ENCODE results near the gene DMXL2.
"Not testable (repeated sequence)": the region's sequence is repeated elsewhere in the genome, so short reads cannot be mapped to it uniquely, and the experiment has no call there.

The DMXL2 gene

DNA sequence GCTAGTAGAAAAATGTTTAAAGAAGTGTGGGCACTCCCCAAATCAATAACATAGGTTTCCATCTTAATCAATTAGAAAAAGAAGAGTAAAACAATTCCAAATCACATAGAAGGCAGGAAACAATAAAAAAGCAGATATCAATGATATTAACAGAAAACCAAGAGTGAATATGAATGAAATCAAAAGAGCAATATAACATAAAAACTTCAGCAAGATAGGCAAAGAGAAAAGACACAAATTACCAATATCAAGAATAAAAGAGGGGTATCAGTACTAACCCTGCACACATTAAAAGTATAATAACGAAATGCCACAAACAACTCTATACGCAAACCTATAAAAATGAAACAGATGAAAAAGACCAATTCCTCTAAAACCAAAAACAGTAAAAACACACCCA, 19.6 kb downstream of the DMXL2 start:
- no peak for ATAC-seq

DNA sequence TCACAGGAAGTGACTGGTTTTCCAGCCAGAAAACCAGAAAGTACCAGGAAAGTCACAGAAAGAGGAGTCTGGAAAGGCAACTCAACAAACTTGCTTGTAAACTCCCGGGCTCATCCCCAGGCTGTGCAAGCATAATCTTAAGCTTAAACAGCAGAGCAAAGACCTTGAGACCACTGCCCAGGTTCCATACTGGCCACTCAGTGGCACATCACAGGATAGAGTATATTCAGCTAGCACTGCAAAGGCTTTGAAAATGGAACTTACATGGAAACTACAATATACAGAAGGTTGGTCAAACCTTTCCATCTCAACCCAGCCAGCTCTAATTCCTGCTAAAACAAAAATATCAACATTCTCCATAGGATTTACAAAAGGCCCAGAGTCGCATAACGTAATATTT, 20.1 kb downstream of the DMXL2 start:
- no peak for ATAC-seq
- H3K27ac Mint-ChIP-seq: no peak overlapping the region
- H3K4me3 Mint-ChIP-seq: no peak overlapping the region
- H3K36me3 Mint-ChIP-seq: no peaks in the 10 kb centered on the region
- DNase-seq (ENCODE audit: low spot score in 2 of 2): no peak
- H3K4me1 Mint-ChIP-seq: peaks cover 9% of the 10 kb centered on the region
- H3K9me3 Mint-ChIP-seq: peaks cover 3% of the 10 kb centered on the region

More for the DNA sequence above, 19.6 kb downstream of the DMXL2 start:
- no peaks in the 10 kb centered on the region for H3K36me3 Mint-ChIP-seq
- H3K9me3 Mint-ChIP-seq: peaks cover 3% of the 10 kb centered on the region
- no peak overlapping the region for H3K4me3 Mint-ChIP-seq
- no peak for DNase-seq (ENCODE audit: low spot score in 2 of 2)
- H3K4me1 Mint-ChIP-seq: peaks cover 9% of the 10 kb centered on the region
- H3K27ac Mint-ChIP-seq: no peak overlapping the region

DNA sequence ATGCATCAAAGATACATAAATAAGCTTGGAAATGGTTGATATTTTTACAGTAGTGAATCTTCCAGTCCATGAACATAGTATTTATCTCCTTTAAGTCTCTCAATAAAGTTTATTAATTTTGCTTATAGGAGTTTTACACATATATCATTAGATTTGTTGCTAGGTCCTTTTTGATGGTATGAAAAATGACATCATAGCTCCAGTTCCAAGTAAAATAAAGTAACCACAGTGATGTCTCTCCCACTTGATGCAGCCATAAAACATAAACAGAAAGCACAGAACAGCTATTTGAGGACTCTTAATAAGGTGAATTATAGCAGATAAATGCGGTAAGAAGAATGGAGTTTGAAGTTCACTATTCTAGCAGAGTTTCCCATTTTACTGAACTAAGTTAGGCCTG, 20.8 kb downstream of the DMXL2 start:
- no peak for ATAC-seq
- H3K4me3 Mint-ChIP-seq: no peak overlapping the region

DNA sequence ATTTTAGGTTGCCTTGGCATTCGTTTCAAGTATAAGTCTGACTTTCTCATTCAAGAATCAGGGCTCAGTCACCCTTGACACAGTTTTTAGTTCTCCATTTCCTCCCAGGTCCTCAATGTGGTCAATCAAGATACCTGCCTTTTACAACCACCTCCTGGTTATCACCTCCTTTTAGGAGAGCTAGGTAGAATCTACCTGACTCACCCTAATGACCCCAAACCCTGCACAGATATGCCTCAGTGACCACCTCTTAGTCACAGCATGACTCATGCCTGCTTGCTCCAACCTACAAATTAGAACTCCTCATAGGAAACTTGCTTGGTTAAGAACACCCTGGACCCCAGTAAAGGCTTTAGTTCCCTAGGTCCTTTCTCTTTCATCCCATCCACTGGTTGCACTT, 22.5 kb downstream of the DMXL2 start:
- H3K4me3 Mint-ChIP-seq: no peak overlapping the region
- DNase-seq (ENCODE audit: low spot score in 2 of 2) (no peak), ATAC-seq (peak; percentile 88)
- H3K4me1 Mint-ChIP-seq: peaks cover 9% of the 10 kb centered on the region
- no peaks in the 10 kb centered on the region for H3K36me3 Mint-ChIP-seq
- peaks cover 3% of the 10 kb centered on the region for H3K9me3 Mint-ChIP-seq
- no peak overlapping the region for H3K27ac Mint-ChIP-seq

More for the DNA sequence above, 20.8 kb downstream of the DMXL2 start:
- Mint-ChIP-seq H3K36me3 (no peaks in the 10 kb centered on the region), H3K27ac (no peak overlapping the region), H3K4me1 (peaks cover 9% of the 10 kb centered on the region), H3K9me3 (peaks cover 3% of the 10 kb centered on the region)
- no peak for DNase-seq (ENCODE audit: low spot score in 2 of 2)

DNA sequence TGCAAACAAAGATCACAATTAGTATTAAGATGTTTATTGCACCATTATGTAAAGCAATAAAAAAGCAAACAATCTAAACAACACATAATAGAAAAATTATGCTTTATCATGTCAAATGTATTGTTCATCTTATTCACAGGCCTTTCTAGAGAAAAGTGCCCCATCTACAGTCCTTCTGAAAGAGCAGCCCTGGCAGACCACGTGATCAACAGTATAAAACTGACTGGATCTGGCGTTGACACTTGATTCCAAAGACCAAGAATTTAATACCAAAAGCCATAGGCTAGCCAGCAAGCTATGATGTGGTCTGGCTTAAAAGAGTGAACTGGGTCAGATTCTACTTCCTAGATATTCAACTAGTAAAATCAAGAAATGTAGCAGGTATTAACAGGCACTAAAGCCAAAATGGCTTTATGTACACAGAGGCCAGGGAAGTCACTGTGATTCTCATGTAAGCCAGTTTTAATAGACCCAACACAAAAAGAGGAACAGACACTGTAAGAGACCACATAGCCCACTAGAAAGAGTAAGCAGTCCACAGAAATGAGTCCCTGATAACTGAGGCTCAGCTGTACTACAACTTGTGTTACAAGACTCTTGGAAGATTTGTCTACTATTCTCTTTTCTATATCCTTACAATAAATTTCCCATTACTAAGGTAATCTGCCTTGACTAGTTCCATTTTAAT, 32.5 kb downstream of the DMXL2 start:
- Mint-ChIP-seq H3K9me3 (peaks cover 14% of the 10 kb centered on the region), H3K4me1 (no peaks in the 10 kb centered on the region), H3K36me3 (no peaks in the 10 kb centered on the region), H3K27ac (no peak overlapping the region), H3K4me3 (no peak overlapping the region)
- no peak for ATAC-seq
- DNase-seq (ENCODE audit: low spot score in 2 of 2): no peak

DNA sequence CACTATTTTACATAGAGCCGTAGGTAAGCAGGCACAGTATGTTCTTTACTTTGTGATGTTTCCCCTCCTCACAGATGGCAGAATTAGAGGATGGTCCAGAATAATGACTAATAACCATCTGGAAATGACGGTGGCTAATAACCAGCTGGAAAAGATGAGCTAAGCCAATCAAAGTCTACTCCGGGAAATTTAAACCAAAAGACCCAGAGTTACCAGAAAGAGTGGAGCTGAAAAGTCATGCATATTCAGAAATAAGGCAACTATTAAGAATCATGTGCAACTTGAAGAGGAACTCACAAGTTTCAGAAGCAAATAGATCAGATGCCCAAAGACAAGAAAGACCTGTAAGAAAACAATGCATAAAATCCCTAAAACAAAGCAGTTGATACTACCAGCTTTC, 33.6 kb downstream of the DMXL2 start:
- Mint-ChIP-seq H3K4me3 (no peak overlapping the region), H3K27ac (no peak overlapping the region), H3K9me3 (peaks cover 14% of the 10 kb centered on the region), H3K36me3 (no peaks in the 10 kb centered on the region), H3K4me1 (no peaks in the 10 kb centered on the region)
- DNase-seq (ENCODE audit: low spot score in 2 of 2) (no peak), ATAC-seq (no peak)

DNA sequence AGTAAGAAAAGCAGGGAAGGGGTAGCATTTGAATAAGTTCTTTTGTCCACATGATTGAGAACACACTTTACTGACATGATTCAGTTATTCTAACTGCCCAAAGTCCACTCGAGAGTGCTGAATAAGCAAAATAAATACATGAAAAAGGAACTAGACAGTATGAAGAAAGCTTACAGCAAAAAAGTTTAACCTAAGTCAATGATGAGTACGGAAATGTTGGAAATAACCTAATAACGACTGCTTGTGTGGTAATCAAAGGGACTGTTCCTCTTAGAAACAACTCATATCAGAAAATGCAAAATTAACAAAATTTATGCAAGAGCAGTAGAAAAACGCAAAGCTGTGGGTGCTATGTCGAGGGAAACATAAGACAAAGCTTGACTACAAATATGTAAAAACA, 36.6 kb downstream of the DMXL2 start:
- no peaks in the 10 kb centered on the region for H3K4me1 Mint-ChIP-seq
- ATAC-seq (no peak), DNase-seq (ENCODE audit: low spot score in 2 of 2) (no peak)
- H3K4me3 Mint-ChIP-seq: no peak overlapping the region
- H3K36me3 Mint-ChIP-seq: no peaks in the 10 kb centered on the region
- peaks cover 9% of the 10 kb centered on the region for H3K9me3 Mint-ChIP-seq
- no peak overlapping the region for H3K27ac Mint-ChIP-seq

DNA sequence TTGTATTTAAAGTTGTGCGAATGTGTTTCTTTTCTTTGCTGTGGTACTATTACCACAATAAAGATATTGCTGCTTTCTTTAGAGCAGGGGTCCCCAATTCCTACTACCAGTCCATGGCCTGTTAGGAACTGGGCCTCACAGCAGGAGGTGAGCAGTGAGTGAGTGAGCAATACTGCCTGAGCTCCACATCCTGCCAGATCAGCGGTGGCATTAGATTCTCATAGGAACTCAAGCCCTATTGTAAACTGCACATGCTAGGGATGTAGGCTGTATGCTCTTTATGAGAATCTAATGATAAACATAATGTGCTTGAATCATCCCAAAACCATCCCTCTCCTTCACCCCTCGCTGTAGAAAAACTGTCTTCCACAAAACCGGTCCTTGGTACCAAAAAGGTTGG, 41.6 kb downstream of the DMXL2 start:
- H3K4me1 Mint-ChIP-seq: no peaks in the 10 kb centered on the region
- H3K9me3 Mint-ChIP-seq: peaks cover 6% of the 10 kb centered on the region
- H3K4me3 Mint-ChIP-seq: no peak overlapping the region
- H3K27ac Mint-ChIP-seq: no peak overlapping the region
- ATAC-seq (no peak), DNase-seq (ENCODE audit: low spot score in 2 of 2) (no peak)
- H3K36me3 Mint-ChIP-seq: no peaks in the 10 kb centered on the region

DNA sequence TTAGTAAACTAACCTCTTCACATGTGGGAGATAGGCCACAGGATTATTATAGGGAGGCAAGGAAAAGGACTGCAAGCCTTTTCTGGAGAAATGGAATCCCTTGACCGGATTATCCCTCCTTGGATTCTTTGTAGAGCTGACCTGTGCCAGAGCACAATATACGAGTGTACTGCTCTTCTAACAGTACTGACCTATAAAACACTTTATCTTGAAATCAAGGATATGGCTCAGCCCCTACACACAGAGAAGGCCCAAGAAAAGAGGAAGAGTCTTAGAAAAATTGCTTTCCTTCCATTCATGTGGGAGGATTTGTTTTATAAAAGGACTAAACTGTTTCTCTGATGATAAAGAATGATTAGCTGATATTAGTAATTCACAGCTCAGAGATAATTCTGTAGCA, 42.2 kb downstream of the DMXL2 start:
- Mint-ChIP-seq H3K36me3 (no peaks in the 10 kb centered on the region), H3K27ac (no peak overlapping the region), H3K9me3 (peaks cover 2% of the 10 kb centered on the region), H3K4me1 (no peaks in the 10 kb centered on the region), H3K4me3 (no peak overlapping the region)
- no peak for ATAC-seq
- DNase-seq (ENCODE audit: low spot score in 2 of 2): no peak

DNA sequence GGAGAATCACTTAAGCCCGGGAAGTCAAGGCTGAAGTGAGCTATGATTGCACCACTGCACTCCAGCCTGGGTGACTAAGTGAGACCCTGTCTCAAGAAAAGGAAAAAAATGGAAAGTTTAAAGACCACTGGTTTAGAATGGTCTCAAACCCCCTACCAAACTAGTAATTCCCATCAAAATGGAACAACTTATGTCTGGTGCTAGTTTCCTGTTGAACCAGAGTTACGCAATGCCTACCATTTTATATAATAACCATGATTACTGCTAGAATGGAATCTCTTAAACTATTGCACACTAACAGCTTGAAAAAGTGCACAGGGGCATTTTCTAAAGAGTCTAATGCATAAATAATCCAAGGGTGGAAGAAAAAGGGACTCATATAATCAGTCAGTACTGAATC, 43.6 kb downstream of the DMXL2 start:
- DNase-seq (ENCODE audit: low spot score in 2 of 2): no peak
- Mint-ChIP-seq H3K27ac (no peak overlapping the region), H3K36me3 (no peaks in the 10 kb centered on the region), H3K4me3 (no peak overlapping the region), H3K9me3 (no peaks in the 10 kb centered on the region), H3K4me1 (no peaks in the 10 kb centered on the region)
- ATAC-seq: no peak

DNA sequence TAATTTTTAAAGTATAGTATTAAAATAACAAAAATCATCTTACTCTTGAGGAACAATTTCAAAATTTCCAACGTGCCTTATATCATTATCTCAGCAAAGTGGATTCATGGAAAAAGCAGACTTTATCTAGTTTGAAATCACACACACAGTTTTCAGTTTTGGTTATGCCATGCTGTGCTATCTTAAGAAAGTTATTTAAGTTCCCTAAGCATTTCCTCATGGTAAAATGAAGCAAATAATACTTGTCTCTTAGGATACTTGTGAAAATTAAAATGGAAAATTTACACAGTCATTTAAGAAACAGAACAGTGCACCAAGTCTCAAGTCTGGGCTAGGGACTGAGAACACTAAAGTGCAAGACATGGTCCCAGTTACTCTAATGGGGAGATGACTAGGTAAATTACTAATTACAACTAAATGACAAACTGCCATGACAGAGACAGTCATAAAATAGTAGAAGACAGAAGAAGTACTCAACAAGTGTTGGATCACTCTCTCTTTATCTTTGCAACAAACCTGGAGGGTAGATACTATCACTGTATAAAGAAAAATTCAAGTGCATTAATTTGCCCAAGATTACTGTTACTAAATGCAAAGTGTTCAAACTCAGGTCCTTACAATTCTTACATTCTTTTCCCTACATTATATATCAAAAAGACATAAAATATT, 44.8 kb downstream of the DMXL2 start:
- ATAC-seq (no peak), DNase-seq (ENCODE audit: low spot score in 2 of 2) (no peak)
- H3K36me3 Mint-ChIP-seq: no peaks in the 10 kb centered on the region
- no peak overlapping the region for H3K4me3 Mint-ChIP-seq
- H3K4me1 Mint-ChIP-seq: no peaks in the 10 kb centered on the region
- no peak overlapping the region for H3K27ac Mint-ChIP-seq
- no peaks in the 10 kb centered on the region for H3K9me3 Mint-ChIP-seq

DNA sequence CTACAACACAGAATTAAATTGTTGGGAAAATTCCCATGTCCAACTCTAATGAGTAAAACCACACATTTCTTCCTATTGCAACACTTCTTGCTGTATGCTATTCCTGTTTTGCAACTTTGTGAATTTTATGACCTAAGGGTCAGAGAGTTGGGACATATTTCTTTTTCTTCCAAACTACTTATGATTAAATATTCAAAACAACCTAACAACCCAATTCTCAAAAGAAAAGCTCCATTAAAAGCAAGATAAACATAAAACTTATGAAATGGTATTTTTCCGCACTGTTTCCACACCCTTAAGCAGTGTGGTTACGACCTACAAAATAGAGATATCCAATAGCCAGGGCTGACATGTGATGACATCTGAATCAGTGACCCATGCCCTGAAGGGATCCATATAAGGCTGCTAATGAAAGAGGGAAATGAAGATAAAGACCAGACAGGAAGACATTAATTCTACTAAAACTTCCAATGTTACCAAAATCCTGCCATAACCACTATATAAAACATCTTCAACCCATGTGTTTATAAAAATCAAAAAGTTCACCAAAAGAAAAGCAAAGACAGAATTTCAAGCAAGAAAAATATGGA, 45.6 kb downstream of the DMXL2 start:
- H3K36me3 Mint-ChIP-seq: no peaks in the 10 kb centered on the region
- no peak overlapping the region for H3K27ac Mint-ChIP-seq
- H3K4me3 Mint-ChIP-seq: no peak overlapping the region
- DNase-seq (ENCODE audit: low spot score in 2 of 2) (no peak), ATAC-seq (no peak)
- H3K9me3 Mint-ChIP-seq: no peaks in the 10 kb centered on the region
- H3K4me1 Mint-ChIP-seq: no peaks in the 10 kb centered on the region

DNA sequence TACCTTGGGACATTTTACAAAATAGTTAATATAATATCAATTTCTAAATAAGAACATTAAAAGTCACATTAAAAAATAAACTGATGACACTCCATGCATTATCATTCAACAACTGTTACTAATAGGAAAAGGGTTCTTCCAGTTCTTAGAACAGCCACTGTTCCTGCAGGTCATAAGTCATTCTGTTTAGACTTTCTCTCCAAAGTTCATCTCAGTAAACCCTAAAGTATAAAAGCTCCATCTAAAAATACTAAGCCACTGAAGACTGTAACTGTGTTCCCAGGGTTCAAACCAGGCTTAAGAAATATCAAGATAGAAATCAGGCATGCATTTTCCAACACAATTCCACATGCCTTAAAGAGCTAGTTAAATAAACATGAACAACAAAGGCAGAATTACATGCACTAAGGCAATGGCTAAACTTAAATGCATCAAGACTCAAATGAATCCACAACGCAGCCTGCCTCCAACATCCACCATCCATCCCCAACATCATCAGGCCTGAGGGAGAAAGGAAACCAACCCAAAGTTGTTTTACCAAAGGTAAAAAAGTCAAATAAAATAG, 46.2 kb downstream of the DMXL2 start:
- Mint-ChIP-seq H3K9me3 (no peaks in the 10 kb centered on the region), H3K4me1 (no peaks in the 10 kb centered on the region), H3K4me3 (no peak overlapping the region), H3K36me3 (no peaks in the 10 kb centered on the region), H3K27ac (no peak overlapping the region)
- DNase-seq (ENCODE audit: low spot score in 2 of 2) (no peak), ATAC-seq (no peak)

DNA sequence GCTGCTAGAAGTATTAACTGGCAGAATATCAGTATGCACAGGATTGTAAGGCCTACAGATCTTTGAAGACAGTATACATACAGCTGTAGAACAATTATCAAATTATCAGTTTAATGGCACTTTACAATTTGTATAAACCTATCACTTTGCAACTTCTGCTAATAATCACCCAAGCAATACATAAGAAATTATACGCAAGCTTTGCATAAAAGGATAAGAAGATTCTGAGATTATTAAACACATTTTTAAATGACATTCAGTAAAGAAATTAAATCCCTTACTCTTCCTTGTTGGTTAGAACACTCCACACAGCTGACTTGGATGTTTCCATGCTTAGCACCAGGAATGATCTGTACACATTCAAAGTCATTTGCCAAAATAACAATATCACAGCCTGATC, 46.8 kb downstream of the DMXL2 start:
- Mint-ChIP-seq H3K4me1 (no peaks in the 10 kb centered on the region), H3K4me3 (no peak overlapping the region), H3K27ac (no peak overlapping the region), H3K36me3 (no peaks in the 10 kb centered on the region), H3K9me3 (no peaks in the 10 kb centered on the region)
- DNase-seq (ENCODE audit: low spot score in 2 of 2) (no peak), ATAC-seq (no peak)

DNA sequence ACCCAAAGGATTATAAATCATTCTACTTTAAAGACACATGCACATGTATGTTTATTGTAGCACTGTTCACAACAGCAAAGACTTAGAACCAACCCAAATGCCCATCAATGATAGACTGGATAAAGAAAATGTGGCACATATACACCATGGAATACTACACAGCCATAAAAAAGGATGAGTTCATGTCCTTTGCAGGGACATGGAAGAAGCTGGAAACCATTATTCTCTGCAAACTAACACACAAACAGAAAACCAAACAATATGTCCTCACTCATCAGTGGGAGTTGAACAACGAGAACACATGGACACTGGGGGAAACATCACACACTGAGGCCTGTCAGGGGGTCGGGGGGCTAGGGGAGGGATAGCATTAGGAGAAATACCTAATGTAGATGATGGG, 49.2 kb downstream of the DMXL2 start:
- H3K9me3 Mint-ChIP-seq; H3K4me1 Mint-ChIP-seq; H3K4me3 Mint-ChIP-seq; H3K27ac Mint-ChIP-seq; DNase-seq (ENCODE audit: low spot score in 2 of 2); H3K36me3 Mint-ChIP-seq; ATAC-seq: not testable (repeated sequence)

Measured in stimulated activated effector memory CD8-positive, alpha-beta T cell treated with anti-CD3 and anti-CD28 coated beads, Interleukin-12 subunit alpha, Interleukin-12 subunit beta, amount 100 ng/mL, for 72 hours (primary cell).